Measurements from ENCODE around the gene MYO16.

MYO16 gene

GRCh38 chr13:108919036-108919907 is 289.9 kb downstream of the MYO16 start:
- DNase-seq (ENCODE audit: low read depth, low spot score), result no peak
- no peak overlapping the region for H3K4me3 ChIP-seq (ENCODE audit: low read length)

- H3K4me3 ChIP-seq (ENCODE audit: low read length), result no peak overlapping the region
- no peak for DNase-seq (ENCODE audit: low read depth, low spot score)
Measured at GRCh38 chr13:108920137-108920536, 290.7 kb downstream of the MYO16 start.

- DNase-seq (ENCODE audit: low read depth, low spot score), result no peak
- H3K4me3 ChIP-seq (ENCODE audit: low read length), result no peak overlapping the region
Measured at GRCh38 chr13:108921238-108921637, 291.8 kb downstream of the MYO16 start.

GRCh38 chr13:108922108-108922507 is 292.7 kb downstream of the MYO16 start:
- DNase-seq (ENCODE audit: low read depth, low spot score), result no peak
- H3K4me3 ChIP-seq (ENCODE audit: low read length), result no peak overlapping the region

DNA sequence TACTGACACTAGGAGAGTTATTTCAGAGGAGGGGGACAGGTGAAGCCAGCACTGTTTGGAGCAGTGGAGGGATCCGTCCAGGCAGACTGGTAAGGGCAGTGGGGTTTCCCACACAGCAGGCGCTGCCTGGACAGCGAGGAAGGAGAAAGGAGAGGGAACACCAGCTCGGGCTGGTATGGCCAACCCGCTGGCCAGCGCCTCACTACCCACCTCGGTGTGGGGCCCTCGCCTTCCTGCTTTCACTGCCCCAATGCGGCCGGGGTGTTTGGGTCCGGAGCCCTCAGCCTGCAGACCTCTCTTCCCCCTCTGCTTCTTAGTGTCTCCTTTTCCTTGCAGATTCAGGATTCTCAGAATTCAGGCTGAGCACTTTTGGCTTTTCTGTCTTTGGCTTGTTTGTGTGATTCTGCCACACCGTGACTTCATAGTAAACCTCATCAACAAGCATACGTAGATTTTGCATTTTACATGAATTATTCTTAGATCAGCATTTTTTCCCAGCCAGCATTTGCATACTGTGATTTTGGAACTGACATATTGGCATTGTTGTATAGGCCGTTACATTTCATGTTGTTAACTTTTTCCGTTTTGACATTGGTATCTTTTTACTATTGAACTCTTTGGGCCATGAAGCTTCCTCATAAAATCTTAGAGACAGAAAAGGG is 294.1 kb downstream of the MYO16 start:
- no peak for DNase-seq (ENCODE audit: low read depth, low spot score)

DNA sequence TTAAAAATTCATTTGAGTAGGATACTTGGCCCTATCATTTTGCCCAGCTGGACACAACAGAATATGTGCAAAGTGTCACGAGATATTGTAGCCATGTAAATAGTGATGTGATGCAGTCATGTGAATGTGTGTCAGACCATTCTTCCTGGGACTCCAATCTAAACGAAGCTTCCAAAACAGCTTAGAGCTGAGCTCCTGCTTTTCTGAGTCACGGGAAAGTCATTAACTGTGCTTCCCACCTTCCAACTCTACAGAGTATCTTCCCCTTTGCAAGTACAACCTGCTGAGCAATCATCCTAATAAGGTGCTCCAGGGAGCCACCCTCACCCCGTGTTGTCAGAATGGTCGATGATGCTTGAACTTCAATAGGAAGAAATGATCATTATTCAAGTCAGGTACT is 294.7 kb downstream of the MYO16 start:
- no peak overlapping the region for H3K4me3 ChIP-seq (ENCODE audit: low read length)
- no peak for DNase-seq (ENCODE audit: low read depth, low spot score)

More for the DNA sequence above, 294.1 kb downstream of the MYO16 start:
- no peak overlapping the region for H3K4me3 ChIP-seq (ENCODE audit: low read length)

DNA sequence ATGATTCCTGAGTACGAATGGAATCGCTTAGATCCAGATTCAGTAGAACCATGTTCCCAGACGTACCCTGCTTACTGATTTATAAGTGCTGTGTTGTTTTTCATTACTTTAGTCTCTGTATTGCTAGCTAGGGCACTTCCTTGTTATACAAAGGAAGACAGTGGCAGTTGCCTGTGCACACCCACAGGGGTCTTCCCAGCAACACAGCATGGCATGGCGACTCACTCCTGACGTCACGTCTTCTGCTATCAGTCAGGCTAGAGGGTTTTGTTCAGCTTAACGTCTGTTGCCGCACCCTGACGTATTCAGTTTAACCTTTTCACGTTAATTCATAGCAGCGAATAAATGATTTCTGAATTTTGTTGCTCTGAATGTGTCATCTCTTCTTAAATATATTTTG is 295.1 kb downstream of the MYO16 start:
- H3K4me3 ChIP-seq (ENCODE audit: low read length), result no peak overlapping the region
- DNase-seq (ENCODE audit: low read depth, low spot score), result no peak

- H3K4me3 ChIP-seq (ENCODE audit: low read length), result no peak overlapping the region
- DNase-seq (ENCODE audit: low read depth, low spot score), result no peak
Measured at GRCh38 chr13:108925070-108925469, 295.7 kb downstream of the MYO16 start.

GRCh38 chr13:108926862-108927261 is 297.5 kb downstream of the MYO16 start:
- DNase-seq (ENCODE audit: low read depth, low spot score), result no peak
- no peak overlapping the region for H3K4me3 ChIP-seq (ENCODE audit: low read length)

DNA sequence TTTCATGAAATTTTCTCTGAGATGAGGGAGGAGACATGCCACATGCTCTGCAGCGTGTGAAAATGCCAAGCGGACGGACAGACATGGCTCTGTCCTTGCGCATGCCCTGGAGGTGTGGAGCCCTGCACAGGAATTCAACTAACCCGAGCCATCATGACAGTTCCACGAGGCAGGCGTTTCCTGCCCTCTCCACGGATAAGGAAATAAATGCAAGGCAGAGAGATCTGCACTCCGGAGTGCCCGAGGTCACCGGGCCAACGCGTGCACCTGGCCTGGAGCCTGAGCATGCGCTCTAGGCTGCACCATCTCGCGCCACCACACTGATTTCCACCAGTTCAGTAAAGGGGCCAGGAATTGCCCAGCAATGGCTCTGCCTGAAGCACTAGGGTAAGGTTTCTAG is 298.2 kb downstream of the MYO16 start:
- no peak for DNase-seq (ENCODE audit: low read depth, low spot score)
- no peak overlapping the region for H3K4me3 ChIP-seq (ENCODE audit: low read length)

GRCh38 chr13:108929532-108930206 is 300.3 kb downstream of the MYO16 start:
- no peak overlapping the region for H3K4me3 ChIP-seq (ENCODE audit: low read length)
- no peak for DNase-seq (ENCODE audit: low read depth, low spot score)

GRCh38 chr13:108932196-108932595 is 302.8 kb downstream of the MYO16 start:
- no peak overlapping the region for H3K4me3 ChIP-seq (ENCODE audit: low read length)
- no peak for DNase-seq (ENCODE audit: low read depth, low spot score)

DNA sequence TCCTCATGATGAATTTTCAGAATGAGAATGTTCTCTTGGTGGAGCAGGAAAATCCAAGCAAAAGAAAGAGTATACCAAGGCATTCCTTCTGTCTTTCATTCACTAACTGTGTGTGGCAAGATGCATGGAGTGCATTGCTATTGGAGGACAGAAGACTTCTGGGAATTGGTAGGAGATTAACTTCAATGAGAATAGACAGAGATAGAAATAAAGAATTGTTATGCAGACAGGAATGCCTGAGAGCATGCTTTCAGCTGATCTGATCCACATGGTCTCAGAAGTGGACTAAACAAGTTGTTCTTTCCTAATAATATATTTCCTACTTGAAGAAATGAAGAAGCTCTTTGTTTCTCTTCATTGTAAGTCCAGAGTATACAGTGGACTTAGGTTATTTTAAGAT is 303.6 kb downstream of the MYO16 start:
- no peak for DNase-seq (ENCODE audit: low read depth, low spot score)
- no peak overlapping the region for H3K4me3 ChIP-seq (ENCODE audit: low read length)

- no peak for DNase-seq (ENCODE audit: low read depth, low spot score)
- H3K4me3 ChIP-seq (ENCODE audit: low read length), result no peak overlapping the region
Measured at GRCh38 chr13:108938155-108938554, 308.7 kb downstream of the MYO16 start.

GRCh38 chr13:108940121-108940520 is 310.7 kb downstream of the MYO16 start:
- DNase-seq (ENCODE audit: low read depth, low spot score), result no peak

DNA sequence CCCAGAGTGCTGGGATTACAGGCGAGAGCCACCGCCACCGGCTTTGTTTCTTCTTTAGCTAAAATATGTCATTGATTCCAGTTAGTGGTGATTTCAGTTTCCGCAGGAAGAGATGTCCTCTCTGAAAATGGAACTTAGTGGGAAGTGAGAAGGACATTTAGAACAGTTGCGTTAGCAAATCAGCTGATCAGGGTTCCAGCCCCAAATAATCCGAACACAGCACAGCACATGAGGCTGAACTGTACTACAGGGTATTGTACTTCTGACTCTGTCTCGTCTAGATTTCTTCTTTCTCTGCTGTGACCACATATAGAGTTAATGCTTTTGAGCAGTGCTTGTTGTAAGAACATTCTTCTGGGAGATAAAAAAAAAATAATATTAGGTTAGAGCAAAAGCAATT is 314.4 kb downstream of the MYO16 start:
- DNase-seq (ENCODE audit: low read depth, low spot score), result no peak

More at GRCh38 chr13:108940121-108940520, 310.7 kb downstream of the MYO16 start:
- H3K4me3 ChIP-seq (ENCODE audit: low read length), result no peak overlapping the region

GRCh38 chr13:108944760-108945159 is 315.3 kb downstream of the MYO16 start:
- DNase-seq (ENCODE audit: low read depth, low spot score), result no peak
- H3K4me3 ChIP-seq (ENCODE audit: low read length), result no peak overlapping the region

More for the DNA sequence above, 314.4 kb downstream of the MYO16 start:
- no peak overlapping the region for H3K4me3 ChIP-seq (ENCODE audit: low read length)

DNA sequence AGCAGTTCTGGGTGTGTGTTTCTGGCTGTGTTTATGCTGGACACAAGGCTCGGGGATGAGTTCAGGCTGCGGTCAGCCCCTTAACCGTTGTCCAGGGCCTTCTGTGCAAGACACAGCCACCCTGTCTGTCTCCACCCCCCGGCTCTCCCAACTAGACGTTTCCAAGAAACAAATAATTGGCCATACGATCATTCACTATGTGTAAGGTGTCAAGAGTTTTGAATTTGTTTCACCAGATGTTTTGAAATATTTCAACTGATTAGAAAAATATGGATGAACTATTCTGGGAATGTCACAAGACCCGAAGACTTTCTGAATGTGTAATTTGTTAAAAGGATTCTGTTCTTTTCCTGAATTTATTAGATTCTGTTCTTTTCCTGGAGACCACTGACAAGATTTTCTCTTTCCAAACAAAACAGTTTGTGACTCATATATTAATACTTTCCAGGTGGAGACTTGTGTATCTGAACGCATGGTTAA is 318.2 kb downstream of the MYO16 start:
- no peak for DNase-seq (ENCODE audit: low read depth, low spot score)
- no peak overlapping the region for H3K4me3 ChIP-seq (ENCODE audit: low read length)

GRCh38 chr13:108948251-108948671 is 318.9 kb downstream of the MYO16 start:
- DNase-seq (ENCODE audit: low read depth, low spot score), result no peak

More at GRCh38 chr13:108948251-108948671, 318.9 kb downstream of the MYO16 start:
- no peak overlapping the region for H3K4me3 ChIP-seq (ENCODE audit: low read length)
